Right lobe of liver (tissue), 6 donors: ENCODE measurements around the gene RPUSD4. TPM values are rescaled to one million over a fixed set of nuclear protein-coding genes. Genes with fewer than 3 reads are reported as not detected.

Source experiments
- ATAC-seq, 4 donors: fragments of 200-7000 bp; cut with Tn5 transposase; one replicate each; pipeline ENCODE4 v1.9.1; 2020; ENCODE audit warnings: mild to moderate bottlenecking in 4 of 4, moderate library complexity in 4 of 4
- DNase-seq, 3 donors: peaks; one replicate each; pipeline ENCODE4 v3.0.0-alpha.2; 2020
- H3K27ac ChIP-seq, 3 donors: fragments of 200-600 bp; one replicate each; pipeline ENCODE4 v1.8.0; 2022
- H3K27me3 ChIP-seq, 2 donors: fragments of 200-600 bp; one replicate each; pipeline ENCODE4 v1.8.0; 2022
- H3K36me3 ChIP-seq, 4 donors: fragments of 200-600 bp; sonication (generic) in 1 of 4; one replicate each; pipeline versions ENCODE4 v1.5.1 to v1.8.0; 2017 to 2022; ENCODE audit warnings: control low read depth in 1 of 4
- H3K4me1 ChIP-seq, 4 donors: fragments of 200-600 bp; sonication (generic) in 1 of 4; one replicate each; pipeline versions ENCODE4 v1.5.1 to v1.8.0; 2017 to 2022; ENCODE audit warnings: control low read depth in 1 of 4
- H3K4me3 ChIP-seq, 3 donors: fragments of 200-600 bp; one replicate each; pipeline ENCODE4 v1.8.0; 2022
- H3K9me3 ChIP-seq, 4 donors: fragments of 200-600 bp; sonication (generic) in 1 of 4; one replicate each; pipeline versions ENCODE4 v1.5.1 to v1.8.0; 2017 to 2022; ENCODE audit warnings: control low read depth in 1 of 4
- POLR2A ChIP-seq: fragments of 450-650 bp; IDR thresholded peaks from one replicate; pipeline ENCODE4 v1.6.1; 2017; ENCODE audit warnings: antibody characterized with exemption, mild to moderate bottlenecking
- WGBS: methylation state at CpG from one replicate; pipeline ENCODE4 v1.1.6; 2018; ENCODE audit warnings: low coverage, low lambda C conversion rate; ENCODE audit not compliant: insufficient coverage; ENCODE audit errors: missing lambda C conversion rate; 5-methylcytosine and 5-hydroxymethylcytosine counted together
- intact Hi-C, 2 donors: fragments of 100-400 bp; cut with DNase I; formaldehyde crosslinking; loops; one replicate each; pipeline versions ENCODE4 v1.11.2 to v1.14.1; 2022
- total RNA-seq, 6 experiments: library from RNA; depleted of rRNA in 2 of 6; stranded (reverse); fragments of >200 nt in 2 of 6; fragmentation: NEBNext Ultra II Directional in 3 of 6; extraction: Animal tissue kit (Norgen Biotek cat#: 25700) in 3 of 6; gene quantifications; one replicate each; pipeline versions ENCODE4 v1.1.0 to v1.2.4, GENCODE V29; 2016 to 2023
- TF ChIP-seq, protein P1 (sequence below), 4 donors: fragments of 200-600 bp in 3 of 4; fragments of 450-650 bp in 1 of 4; IDR thresholded peaks; one replicate each; pipeline versions ENCODE4 v1.5.1 to v1.8.0; 2016 to 2022; ENCODE audit warnings: antibody characterized with exemption in 4 of 4, mild to moderate bottlenecking in 2 of 4
- donor health status: DM: no; HTN: yes; CAD: no.
- donor health status: DM: no; HTN: no; CAD: no.
- donor health status: DM: no; HTN: no; CAD: no.
- donor health status: DM: no; HTN: yes; CAD: no.
- donor health status: DM: no; HTN: yes; CAD: no.

RPUSD4 gene
- total RNA-seq, 6 experiments from 2014 or later = 12.8 to 18.5 (median 14.2) TPM

DNA sequence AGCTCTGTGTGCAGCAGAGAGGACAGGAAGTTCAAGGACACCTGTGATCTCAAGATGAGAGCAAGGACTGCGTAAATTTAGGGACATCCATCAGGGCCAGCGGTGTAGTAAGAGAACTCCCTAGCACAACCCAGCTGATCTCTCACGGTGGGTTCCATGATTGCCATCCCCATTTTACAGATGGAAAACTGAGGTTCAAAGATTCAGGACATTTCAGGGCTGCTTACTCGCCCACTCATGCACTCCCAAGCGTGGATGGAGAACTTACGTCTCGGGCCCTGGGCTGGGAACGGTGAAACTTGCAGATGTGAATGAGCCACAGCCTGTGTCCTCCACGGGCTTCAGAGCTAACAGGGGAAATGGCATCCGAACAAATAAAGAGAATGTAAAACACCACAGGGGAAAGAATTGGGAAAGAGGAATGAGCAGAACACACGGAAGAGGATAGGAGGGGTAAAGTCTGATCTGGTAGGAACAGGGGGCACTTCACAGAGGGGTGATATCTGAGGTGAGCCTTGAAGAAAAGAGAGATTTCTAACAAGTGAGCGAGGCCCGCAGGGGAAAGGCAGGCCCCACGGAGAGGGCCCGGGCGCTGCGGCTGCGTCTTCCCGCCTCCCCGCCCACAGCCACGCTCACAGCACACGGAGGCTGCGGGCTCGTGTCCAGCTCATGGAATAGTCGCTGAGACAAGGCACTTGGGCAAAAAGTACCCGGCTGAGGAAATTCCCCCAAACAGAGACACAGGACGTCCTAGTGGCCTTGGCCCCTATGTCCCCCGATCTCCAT is 55.9 kb downstream of the RPUSD4 start:
- intact Hi-C loops = no loop called here
- ATAC-seq = no peak
- H3K36me3 ChIP-seq = no peaks in the 10 kb centered on the region
- H3K4me1 ChIP-seq = no peaks in the 10 kb centered on the region
- no peaks in the 10 kb centered on the region for H3K27me3 ChIP-seq
- no peak overlapping the region for H3K4me3 ChIP-seq
- TF ChIP-seq, protein P1, sequence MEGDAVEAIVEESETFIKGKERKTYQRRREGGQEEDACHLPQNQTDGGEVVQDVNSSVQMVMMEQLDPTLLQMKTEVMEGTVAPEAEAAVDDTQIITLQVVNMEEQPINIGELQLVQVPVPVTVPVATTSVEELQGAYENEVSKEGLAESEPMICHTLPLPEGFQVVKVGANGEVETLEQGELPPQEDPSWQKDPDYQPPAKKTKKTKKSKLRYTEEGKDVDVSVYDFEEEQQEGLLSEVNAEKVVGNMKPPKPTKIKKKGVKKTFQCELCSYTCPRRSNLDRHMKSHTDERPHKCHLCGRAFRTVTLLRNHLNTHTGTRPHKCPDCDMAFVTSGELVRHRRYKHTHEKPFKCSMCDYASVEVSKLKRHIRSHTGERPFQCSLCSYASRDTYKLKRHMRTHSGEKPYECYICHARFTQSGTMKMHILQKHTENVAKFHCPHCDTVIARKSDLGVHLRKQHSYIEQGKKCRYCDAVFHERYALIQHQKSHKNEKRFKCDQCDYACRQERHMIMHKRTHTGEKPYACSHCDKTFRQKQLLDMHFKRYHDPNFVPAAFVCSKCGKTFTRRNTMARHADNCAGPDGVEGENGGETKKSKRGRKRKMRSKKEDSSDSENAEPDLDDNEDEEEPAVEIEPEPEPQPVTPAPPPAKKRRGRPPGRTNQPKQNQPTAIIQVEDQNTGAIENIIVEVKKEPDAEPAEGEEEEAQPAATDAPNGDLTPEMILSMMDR (IDR thresholded peaks at IDR 0.05) = no peak
- no peak for TF ChIP-seq POLR2A
- peak in 1 of 3 donors; percentile 7 for DNase-seq
- H3K9me3 ChIP-seq = no peaks in the 10 kb centered on the region
- WGBS = 84% methylated on average over 15 of the region's 28 CpGs
- no peak overlapping the region for H3K27ac ChIP-seq

DNA sequence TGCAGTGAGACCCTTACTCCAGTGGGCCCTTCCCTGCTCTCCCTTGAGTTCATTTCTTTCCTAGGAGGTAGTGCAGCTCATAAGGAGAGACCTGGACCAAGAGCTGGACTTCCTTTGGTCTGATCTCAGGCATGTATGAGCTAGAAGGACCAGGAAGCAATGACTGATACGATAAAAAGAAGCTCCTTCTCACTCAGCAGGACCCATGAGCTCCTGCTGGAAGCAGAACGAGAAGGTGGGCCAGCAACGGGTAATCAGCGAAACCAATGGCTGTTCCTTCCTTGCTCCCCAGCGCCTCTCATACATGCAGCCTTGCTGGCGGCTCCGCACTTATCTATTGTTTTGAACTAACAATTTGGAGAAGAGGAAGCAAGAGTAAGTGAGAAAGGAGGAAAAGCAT is 56.8 kb downstream of the RPUSD4 start:
- H3K4me3 ChIP-seq = no peak overlapping the region
- no peaks in the 10 kb centered on the region for H3K9me3 ChIP-seq
- no peak for ATAC-seq
- intact Hi-C loops = no loop called here
- peak in 1 of 3 donors; percentile 20 for DNase-seq
- TF ChIP-seq, protein P1 (IDR thresholded peaks at IDR 0.05) = no peak
- no peak for TF ChIP-seq POLR2A
- no peak overlapping the region for H3K27ac ChIP-seq
- no peaks in the 10 kb centered on the region for H3K36me3 ChIP-seq
- no peaks in the 10 kb centered on the region for H3K4me1 ChIP-seq
- H3K27me3 ChIP-seq = no peaks in the 10 kb centered on the region
- 78% methylated on average over 7 of the region's 7 CpGs for WGBS

DNA sequence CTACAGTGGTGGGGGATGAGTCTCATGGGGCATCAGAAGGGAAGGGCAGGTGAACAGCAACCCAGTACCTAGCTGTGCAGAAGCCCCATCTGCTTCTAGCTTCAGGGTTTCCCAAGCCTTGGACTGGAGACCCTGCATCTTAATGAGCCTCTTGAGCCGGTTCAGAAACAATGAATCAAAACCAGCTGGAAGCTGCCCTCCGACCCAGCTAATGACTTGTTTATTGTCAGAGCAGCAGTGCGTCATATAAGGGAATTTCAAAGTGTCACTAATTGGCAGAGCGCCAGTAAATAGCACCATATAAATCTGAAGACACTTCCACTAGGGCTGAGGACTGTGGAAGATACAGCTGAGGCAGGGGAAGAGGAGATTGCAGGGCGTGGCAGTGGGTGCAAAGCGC is 57.5 kb downstream of the RPUSD4 start:
- intact Hi-C loops = no loop called here
- peak in 1 of 4 donors; percentile 63 for ATAC-seq
- no peak for TF ChIP-seq POLR2A
- TF ChIP-seq, protein P1 (IDR thresholded peaks at IDR 0.05) = no peak
- no peaks in the 10 kb centered on the region for H3K36me3 ChIP-seq
- DNase-seq = peak in 1 of 3 donors; percentile 4
- H3K4me1 ChIP-seq = peaks cover 0 to 4% (median 0%) of the 10 kb centered on the region in 4 donors
- no peaks in the 10 kb centered on the region for H3K27me3 ChIP-seq
- H3K27ac ChIP-seq = no peak overlapping the region
- 72% methylated on average over 6 of the region's 6 CpGs for WGBS
- H3K9me3 ChIP-seq = no peaks in the 10 kb centered on the region
- H3K4me3 ChIP-seq = no peak overlapping the region

DNA sequence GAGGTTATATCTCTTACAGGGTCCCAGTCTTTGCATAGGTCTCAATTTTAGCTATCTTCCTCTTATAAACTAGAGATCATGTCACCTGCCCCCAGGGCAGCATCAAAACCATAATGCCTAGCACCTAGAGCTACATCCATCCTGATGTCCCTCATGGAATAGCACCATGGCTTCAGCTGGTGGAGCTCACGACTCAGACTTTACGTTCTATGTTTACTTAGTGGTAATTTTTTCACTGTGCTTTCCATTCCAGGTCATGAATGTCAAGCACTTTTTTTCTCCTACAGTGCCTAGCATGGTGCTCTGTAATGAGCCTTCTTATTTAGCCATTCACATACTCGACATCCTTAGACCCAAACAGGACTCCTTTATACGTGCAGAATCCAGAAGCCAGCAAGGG is 58.4 kb downstream of the RPUSD4 start:
- no peak for ATAC-seq
- no peaks in the 10 kb centered on the region for H3K36me3 ChIP-seq
- 72% methylated on average over 4 of the region's 4 CpGs for WGBS
- H3K9me3 ChIP-seq = no peaks in the 10 kb centered on the region
- intact Hi-C loops = no loop called here
- no peak overlapping the region for H3K4me3 ChIP-seq
- no peak for TF ChIP-seq POLR2A
- TF ChIP-seq, protein P1 (IDR thresholded peaks at IDR 0.05) = no peak
- no peak overlapping the region for H3K27ac ChIP-seq
- H3K4me1 ChIP-seq = peaks cover 0 to 13% (median 4%) of the 10 kb centered on the region in 4 donors
- no peak for DNase-seq
- H3K27me3 ChIP-seq = no peaks in the 10 kb centered on the region
